T-helper 17 cell (primary cell): ENCODE measurements around the gene KIF17. TPM values are rescaled to one million over a fixed set of nuclear protein-coding genes. Genes with fewer than 3 reads are reported as not detected.

Source experiments
- ATAC-seq: fragments of 150-1000 bp; cut with Tn5 transposase; 2 replicates; pipeline ENCODE4 v1.10.0; 2021; ENCODE audit warnings: mild to moderate bottlenecking, moderate library complexity
- DNase-seq, 3 donors: peaks; one replicate each; pipeline versions ENCODE4 v3.0.0 to v3.0.0-alpha.2; 2020 to 2021
- H3K9me3 ChIP-seq: one replicate; pipeline ENCODE4 v1.7.0; 2013; ENCODE audit warnings: low read length, mild to moderate bottlenecking; ENCODE audit not compliant: control insufficient read depth, poor library complexity, severe bottlenecking
- H3K27ac Mint-ChIP-seq: one replicate; pipeline ENCODE4 v1.8.0; 2022; ENCODE audit warnings: mild to moderate bottlenecking, moderate library complexity, mixed read lengths
- H3K27me3 Mint-ChIP-seq: one replicate; pipeline ENCODE4 v1.8.0; 2022; ENCODE audit warnings: mixed read lengths
- H3K36me3 Mint-ChIP-seq: one replicate; pipeline ENCODE4 v1.8.0; 2022; ENCODE audit warnings: low read depth, mixed read lengths
- H3K4me1 Mint-ChIP-seq: one replicate; pipeline ENCODE4 v1.8.0; 2022; ENCODE audit warnings: mild to moderate bottlenecking, mixed read lengths
- H3K4me3 Mint-ChIP-seq: one replicate; pipeline ENCODE4 v1.8.0; 2022; ENCODE audit warnings: mild to moderate bottlenecking, moderate library complexity, mixed read lengths
- total RNA-seq, 4 donors: library from RNA in 2 of 4; stranded (reverse) in 2 of 4; gene quantifications; one replicate each; pipeline ENCODE4 v1.2.3 and lab custom pipeline; 2022 to 2026

The KIF17 gene
- total RNA-seq, 2 donors from 2014 or later = 0.42 TPM; not detected in 1

DNA sequence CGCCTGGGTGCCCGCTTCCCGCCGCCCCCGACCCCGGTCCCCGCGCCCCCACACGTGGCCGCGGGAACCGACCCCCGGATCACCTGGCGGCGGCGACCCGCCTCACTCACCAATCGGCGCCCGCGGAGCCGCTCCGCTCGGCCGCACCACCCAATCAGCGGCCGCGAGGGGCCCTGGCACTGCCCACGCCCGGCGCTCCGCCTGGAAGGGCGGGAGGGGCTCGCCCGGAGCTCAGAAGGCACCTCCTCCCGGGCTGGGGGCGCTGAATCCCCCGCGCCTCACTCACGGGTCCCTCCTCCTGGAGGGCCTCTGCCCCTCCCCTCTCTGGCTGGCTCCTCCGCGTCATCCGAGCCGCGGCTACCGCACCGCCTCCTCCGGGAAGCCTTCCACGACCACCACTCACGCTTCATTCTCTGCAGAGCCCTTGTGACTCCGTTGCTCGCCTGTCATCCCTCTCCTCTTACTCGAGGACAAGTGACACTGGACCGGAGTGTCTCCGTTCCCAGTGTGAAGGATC lies 14.3 kb upstream of the KIF17 start:
- Mint-ChIP-seq H3K36me3 (peaks cover 4% of the 10 kb centered on the region), H3K4me3 (peak overlapping the region; percentile 95), H3K27me3 (peaks cover 10% of the 10 kb centered on the region), H3K27ac (peak overlapping the region; percentile 89), H3K4me1 (peaks cover 18% of the 10 kb centered on the region)
- DNase-seq (peak; percentile 32 to 59 (median 53)), ATAC-seq (peak; percentile 66)
- H3K9me3 ChIP-seq = no peaks in the 10 kb centered on the region

DNA sequence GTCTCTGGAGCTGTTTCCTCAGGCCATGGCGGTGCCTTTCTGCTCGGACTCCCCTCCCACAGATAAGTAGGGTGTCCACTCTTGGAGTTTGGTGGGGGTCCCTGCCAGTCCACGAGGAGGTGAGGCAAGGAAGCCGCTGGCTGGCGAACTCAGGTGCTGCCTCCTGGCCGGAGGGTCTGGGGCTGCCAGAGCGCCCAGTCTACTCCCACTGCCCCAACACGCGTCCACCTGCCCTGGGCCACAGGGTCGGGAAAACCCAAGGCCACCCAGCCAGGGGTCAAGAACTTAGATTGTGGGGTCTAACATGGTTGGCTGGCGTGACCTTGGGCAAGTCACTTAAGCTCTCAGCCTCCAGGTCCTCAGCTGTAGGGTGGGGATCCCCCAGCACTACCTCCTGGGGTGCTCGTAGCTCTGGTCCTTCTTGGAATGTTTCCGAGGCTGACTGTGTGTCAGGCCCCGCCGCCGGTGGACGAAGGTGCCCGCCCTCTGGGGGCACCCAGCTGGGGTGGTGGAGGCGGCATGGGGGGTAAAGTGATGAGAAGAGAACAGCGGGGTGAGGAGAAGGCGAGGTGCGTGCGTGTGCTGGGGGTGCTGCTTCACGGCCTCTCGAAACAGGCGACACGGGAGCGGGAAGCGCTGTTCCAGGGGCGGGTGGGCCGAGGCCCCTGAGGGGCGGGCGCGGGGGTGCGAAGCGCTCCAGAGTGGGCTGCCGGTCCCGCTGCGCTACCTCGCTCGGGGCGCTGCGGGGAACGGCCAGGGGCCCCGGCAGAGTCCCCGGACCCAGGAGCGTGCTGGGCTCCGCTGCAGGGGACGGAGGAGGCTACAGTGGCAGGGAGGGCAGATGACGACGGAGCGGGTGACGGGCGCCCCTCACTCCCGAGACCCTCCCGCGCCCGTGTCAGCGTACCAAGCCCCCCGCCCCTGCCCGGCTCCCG lies 13.5 kb upstream of the KIF17 start:
- ATAC-seq = peak; percentile 20
- Mint-ChIP-seq H3K36me3 (peaks cover 4% of the 10 kb centered on the region), H3K4me1 (peaks cover 18% of the 10 kb centered on the region), H3K27ac (no peak overlapping the region), H3K27me3 (peaks cover 10% of the 10 kb centered on the region), H3K4me3 (peak overlapping the region; percentile 90)
- DNase-seq = no peak
- H3K9me3 ChIP-seq = no peaks in the 10 kb centered on the region

- Mint-ChIP-seq H3K36me3 (peaks cover 4% of the 10 kb centered on the region), H3K27ac (no peak overlapping the region), H3K27me3 (peaks cover 10% of the 10 kb centered on the region), H3K4me3 (peak overlapping the region; percentile 90), H3K4me1 (peaks cover 18% of the 10 kb centered on the region)
- no peak for ATAC-seq
- H3K9me3 ChIP-seq = no peaks in the 10 kb centered on the region
- no peak for DNase-seq
These were observed 12.9 kb upstream of the KIF17 start for GRCh38 chr1:20730690-20731056.

DNA sequence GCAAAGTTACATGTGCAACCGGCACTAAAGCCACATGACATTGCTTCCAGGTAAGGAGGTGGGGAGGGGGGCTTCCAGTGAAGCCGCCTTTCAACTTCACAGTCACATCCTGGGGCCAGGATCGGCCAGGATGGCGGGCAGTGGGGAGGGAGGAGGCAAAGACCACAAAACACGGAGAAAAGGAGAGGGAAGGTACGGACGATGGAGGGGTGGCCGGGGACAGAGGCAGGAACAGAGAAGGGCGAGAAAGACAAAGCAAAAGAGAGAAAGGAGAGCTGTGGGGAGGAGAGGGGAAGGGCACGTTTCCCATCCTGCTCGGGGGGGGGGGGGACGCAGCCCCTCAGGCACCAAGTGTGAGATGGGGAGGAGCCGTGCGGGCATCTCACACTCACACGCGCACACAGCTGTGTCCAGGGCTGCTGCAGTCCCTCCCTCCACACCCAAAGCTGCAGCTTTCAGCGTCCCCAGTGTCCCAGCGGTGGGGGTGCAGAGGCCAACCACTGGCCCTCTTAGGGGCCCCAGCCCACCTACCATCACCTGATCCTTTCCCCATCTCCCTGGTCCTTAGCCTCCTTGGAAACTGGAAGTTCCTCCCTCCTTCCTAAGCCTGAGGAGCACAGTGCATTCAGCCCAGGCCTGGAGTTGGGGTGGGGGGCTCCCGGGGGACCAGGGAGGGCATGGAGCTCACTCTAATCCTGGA lies 12.3 kb upstream of the KIF17 start:
- peak overlapping the region; percentile 41 for H3K4me3 Mint-ChIP-seq
- H3K36me3 Mint-ChIP-seq = peaks cover 4% of the 10 kb centered on the region
- H3K27ac Mint-ChIP-seq = no peak overlapping the region
- DNase-seq (no peak), ATAC-seq (no peak)
- no peaks in the 10 kb centered on the region for H3K9me3 ChIP-seq
- H3K27me3 Mint-ChIP-seq = peaks cover 10% of the 10 kb centered on the region
- peaks cover 20% of the 10 kb centered on the region for H3K4me1 Mint-ChIP-seq

GRCh38 chr1:20729155-20729931 lies 11.5 kb upstream of the KIF17 start:
- Mint-ChIP-seq H3K36me3 (peaks cover 4% of the 10 kb centered on the region), H3K27ac (no peak overlapping the region), H3K27me3 (peaks cover 10% of the 10 kb centered on the region), H3K4me3 (no peak overlapping the region), H3K4me1 (peaks cover 20% of the 10 kb centered on the region)
- no peaks in the 10 kb centered on the region for H3K9me3 ChIP-seq
- ATAC-seq (no peak), DNase-seq (no peak)

DNA sequence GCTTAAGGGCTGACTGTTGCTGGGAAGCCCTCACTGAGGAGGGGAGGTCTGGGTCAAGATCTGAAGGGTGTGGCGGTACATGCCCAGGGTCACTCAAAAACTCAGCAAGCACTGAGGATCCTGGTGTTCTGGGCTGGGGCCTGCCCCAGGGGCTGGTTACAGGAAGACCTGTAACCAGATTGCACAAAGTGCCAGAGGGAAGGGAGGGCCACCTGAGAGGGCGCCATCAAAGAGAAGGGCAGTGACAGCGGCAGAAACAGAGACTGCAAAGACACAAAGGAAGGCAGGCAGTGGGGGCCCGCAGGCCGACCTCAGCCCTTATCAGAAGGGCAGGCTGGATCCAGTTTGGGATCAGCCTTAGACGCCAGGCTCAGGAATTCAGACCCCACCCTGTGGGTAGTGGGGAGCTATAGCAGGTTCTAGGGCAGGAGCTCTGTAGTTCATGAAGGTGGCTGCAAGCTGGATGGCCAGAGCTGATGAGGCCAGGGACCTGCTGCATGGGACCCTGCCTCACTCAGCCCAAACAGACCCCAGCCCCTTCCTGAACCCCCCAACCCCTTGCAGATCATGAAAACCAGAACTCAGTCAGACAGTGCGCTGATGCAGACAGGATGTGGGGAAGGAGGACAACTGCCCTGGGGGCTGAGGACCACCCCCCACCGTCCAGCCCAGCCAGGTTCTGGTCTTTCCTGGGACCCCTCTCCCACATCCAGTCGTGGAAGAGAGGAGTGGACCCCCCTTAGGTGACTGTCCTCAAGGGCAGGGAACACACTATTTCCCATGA lies 10.8 kb upstream of the KIF17 start:
- no peak overlapping the region for H3K4me3 Mint-ChIP-seq
- H3K9me3 ChIP-seq = no peaks in the 10 kb centered on the region
- H3K4me1 Mint-ChIP-seq = peaks cover 20% of the 10 kb centered on the region
- no peak overlapping the region for H3K27ac Mint-ChIP-seq
- ATAC-seq = no peak
- peaks cover 10% of the 10 kb centered on the region for H3K27me3 Mint-ChIP-seq
- peaks cover 4% of the 10 kb centered on the region for H3K36me3 Mint-ChIP-seq
- DNase-seq = no peak

DNA sequence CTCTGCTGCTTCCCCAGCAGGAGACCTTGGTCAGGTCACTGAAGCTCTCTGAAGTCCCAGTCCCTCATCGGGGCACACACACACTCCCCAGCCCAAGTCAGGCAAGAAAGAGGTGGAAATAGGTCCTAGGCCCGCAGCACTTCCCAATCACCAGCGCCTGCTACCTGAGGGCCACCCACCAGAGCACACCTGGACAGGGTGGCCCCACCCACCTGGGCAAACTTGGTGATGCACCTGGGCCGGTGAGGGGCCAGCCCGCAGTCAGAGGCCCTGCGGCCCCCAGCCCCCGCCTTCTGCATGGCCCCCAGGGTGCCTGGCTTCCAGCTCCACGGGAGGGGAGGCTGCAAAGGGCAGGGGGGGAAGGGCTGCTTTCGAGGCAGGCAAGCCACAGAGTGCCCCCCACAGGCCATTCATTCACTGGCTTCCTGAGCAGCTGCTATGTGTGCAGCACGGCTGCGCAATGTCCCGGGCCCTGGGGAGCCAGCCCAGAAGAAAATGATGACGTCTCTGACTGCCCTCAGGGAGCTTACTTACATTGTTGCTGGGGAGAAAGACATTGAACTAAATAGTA lies 10.0 kb upstream of the KIF17 start:
- peaks cover 10% of the 10 kb centered on the region for H3K27me3 Mint-ChIP-seq
- H3K4me3 Mint-ChIP-seq = no peak overlapping the region
- DNase-seq (no peak), ATAC-seq (no peak)
- peaks cover 14% of the 10 kb centered on the region for H3K4me1 Mint-ChIP-seq
- no peaks in the 10 kb centered on the region for H3K9me3 ChIP-seq
- H3K27ac Mint-ChIP-seq = no peak overlapping the region
- H3K36me3 Mint-ChIP-seq = peaks cover 4% of the 10 kb centered on the region

DNA sequence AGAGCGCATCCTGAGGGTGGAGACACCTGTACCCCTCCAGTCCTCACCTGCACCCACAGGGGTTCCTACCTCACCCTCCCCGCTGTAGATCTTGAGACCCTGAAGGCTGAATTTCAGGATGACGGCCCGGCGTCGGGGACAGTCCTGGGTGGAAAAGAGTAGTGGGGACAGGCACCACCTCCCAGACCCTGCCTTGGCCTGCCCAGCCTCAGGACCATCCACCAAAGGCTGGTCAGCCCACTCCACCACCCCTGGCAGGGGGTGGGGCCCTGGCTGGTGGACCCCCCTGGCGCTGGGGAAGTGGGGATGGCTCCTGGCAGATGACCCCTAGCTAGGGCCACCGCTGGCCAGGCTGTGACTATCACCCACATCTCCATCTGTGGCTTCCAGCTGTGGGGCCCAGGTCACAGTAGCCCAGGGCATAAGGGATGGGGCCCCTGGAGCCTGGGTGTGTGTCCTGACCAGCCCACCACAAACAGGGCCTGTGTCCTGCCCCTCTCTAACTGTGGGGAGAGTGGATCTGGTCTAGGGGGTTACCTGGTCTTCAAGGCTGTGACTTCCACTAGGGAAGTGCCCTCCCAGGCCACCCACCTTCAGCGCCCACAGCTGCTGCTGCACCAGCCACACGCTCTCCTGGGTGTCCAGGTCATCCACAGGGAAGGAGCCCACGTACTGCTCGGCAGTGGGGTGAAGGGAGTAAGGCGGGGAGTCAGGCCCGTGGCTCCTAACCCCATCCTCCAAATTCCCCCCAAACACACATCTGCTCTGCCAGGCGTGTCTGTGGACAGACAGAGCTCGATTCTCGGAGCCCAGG lies 9.3 kb upstream of the KIF17 start:
- H3K4me1 Mint-ChIP-seq = peaks cover 14% of the 10 kb centered on the region
- H3K9me3 ChIP-seq = no peaks in the 10 kb centered on the region
- DNase-seq (no peak), ATAC-seq (no peak)
- peaks cover 4% of the 10 kb centered on the region for H3K36me3 Mint-ChIP-seq
- no peak overlapping the region for H3K27ac Mint-ChIP-seq
- H3K4me3 Mint-ChIP-seq = no peak overlapping the region
- H3K27me3 Mint-ChIP-seq = peaks cover 10% of the 10 kb centered on the region

DNA sequence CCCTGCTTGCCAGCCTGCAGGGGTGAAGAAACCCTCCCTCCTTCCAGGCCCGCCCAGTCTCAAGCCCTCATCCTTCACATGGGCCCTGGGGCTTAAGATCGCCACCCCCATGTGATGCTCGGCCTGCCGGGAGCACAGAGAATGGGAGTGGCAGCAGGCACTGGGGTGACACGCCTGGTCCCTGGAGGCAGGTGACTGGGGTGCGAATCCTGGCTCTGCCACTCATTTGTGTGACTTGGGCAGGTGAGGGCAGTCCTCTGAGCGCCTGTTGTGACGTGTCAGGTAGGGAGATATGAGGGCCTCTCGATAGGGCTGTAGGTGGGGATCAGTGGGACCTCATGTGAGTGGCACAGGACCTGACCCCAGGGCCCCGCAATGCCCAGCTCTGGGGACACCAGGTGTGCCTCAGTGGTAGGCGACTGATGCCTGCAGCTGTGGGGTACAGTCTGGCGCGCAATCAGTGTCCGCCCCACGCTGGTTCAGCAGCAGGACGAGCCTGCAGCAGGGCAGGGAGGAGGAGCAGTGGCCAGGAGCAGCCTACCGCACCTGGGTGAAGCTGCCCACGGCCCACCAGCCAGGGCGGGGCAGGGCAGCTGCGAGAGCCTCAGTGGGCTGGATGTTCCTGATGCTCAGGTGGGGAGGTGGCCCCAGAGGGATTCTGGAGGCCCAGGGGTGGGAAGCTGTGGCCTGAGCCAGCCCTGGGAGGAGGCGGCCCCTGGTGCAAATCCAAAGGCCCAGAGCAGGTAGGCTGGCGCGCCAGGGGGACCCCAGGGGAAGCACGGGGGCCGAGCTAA lies 8.5 kb upstream of the KIF17 start:
- H3K4me3 Mint-ChIP-seq = no peak overlapping the region
- DNase-seq = no peak
- no peaks in the 10 kb centered on the region for H3K9me3 ChIP-seq
- H3K27ac Mint-ChIP-seq = no peak overlapping the region
- peaks cover 4% of the 10 kb centered on the region for H3K36me3 Mint-ChIP-seq
- H3K4me1 Mint-ChIP-seq = peaks cover 12% of the 10 kb centered on the region
- peaks cover 10% of the 10 kb centered on the region for H3K27me3 Mint-ChIP-seq
- ATAC-seq = no peak

DNA sequence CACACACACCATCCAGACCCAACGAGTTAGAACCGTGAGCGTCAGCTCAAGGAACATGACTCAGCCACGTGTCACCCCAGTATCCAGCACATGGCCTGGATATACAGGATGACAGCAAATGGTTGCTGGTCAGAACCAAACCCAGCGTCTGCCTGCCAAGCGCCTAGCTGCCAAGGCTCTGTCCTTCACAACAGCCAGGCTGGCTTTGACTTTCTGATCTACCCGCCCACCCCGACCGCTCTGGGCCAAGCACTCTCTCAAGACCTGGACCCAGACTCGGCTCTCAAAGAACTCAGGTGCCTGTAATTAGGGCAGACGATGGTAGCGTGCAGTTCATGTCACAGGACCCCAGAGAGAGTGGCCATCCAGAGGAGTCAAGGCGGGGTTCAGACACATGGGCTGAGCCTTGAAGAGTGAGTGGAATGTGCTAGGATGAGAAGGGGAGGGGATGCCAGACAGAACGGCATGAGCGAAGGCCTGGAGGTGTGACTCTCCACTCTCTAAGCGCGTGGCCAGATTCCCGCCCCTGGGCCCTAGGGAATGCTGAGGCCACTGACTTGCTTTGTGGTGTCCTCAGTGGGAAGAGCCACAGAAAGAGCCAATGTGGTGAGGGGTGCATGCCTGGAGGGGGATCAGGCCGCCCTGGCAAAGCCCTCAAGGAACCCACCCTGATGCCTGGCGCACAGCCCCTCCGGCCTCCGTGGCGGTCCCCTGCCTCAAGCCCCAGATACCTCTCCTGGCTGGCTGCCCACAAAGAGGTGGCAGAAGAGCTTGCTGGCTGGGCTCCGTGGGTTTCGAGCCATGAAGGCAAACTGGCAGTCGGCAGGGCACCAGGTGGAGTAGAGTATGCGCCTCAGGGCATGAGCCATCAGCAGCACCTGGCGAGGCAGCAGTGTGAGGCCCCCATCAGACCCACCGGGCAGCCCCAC lies 7.6 kb upstream of the KIF17 start:
- Mint-ChIP-seq H3K27ac (no peak overlapping the region), H3K4me3 (no peak overlapping the region), H3K4me1 (peaks cover 11% of the 10 kb centered on the region), H3K27me3 (peaks cover 10% of the 10 kb centered on the region), H3K36me3 (peaks cover 4% of the 10 kb centered on the region)
- H3K9me3 ChIP-seq = no peaks in the 10 kb centered on the region
- no peak for ATAC-seq
- no peak for DNase-seq
